B cell (primary cell): ENCODE results near the gene POLR3K. TPM values are rescaled to one million over a fixed set of nuclear protein-coding genes. Genes with fewer than 3 reads are reported as not detected.

Experiments used
- ATAC-seq: fragments of 200-7000 bp; cut with Tn5 transposase; one replicate; pipeline ENCODE4 v1.10.0; 2021; ENCODE audit warnings: low read depth, mild to moderate bottlenecking, moderate number of reproducible peaks, moderate library complexity
- CTCF ChIA-PET: fragments of 350-600 bp; sonication (Branson Sonifier 250); formaldehyde crosslinking; loops from one replicate; lab custom pipeline; 2021; ENCODE audit warnings: antibody characterized with exemption, inconsistent platforms; lab: Charles Lee
- POLR2A ChIA-PET: fragments of 350-600 bp; sonication (Branson Sonifier 250); formaldehyde crosslinking; loops from one replicate; lab custom pipeline; 2021; ENCODE audit warnings: antibody characterized with exemption; lab: Charles Lee
- DNase-seq: peaks from one replicate; pipeline ENCODE4 v3.0.0; 2013
- H2AFZ ChIP-seq: 2 replicates; pipeline ENCODE4 v1.6.1; 2012; ENCODE audit warnings: mild to moderate bottlenecking, low read depth, low read length; ENCODE audit not compliant: insufficient read depth, poor library complexity, severe bottlenecking
- H3K27ac ChIP-seq, 2 donors: 1 replicate in 1 of 2; 2 replicates in 1 of 2; pipeline ENCODE4 v1.5.1; 2012 to 2013; ENCODE audit warnings: low read length in 2 of 2, mild to moderate bottlenecking in 2 of 2, moderate library complexity in 1 of 2
- H3K27me3 ChIP-seq, 4 experiments: fragments of 200-600 bp in 1 of 4; sonication (generic) in 1 of 4; replicated peaks in 1 of 4; 1 replicate in 2 of 4; 2 replicates in 2 of 4; pipeline versions ENCODE4 v1.6.1 to v1.7.0; 2013 to 2016; ENCODE audit warnings: low read length in 3 of 4, mild to moderate bottlenecking in 2 of 4, mixed read lengths in 1 of 4, moderate library complexity in 1 of 4; ENCODE audit not compliant: insufficient read depth in 4 of 4, control insufficient read depth in 3 of 4; ENCODE audit errors: control extremely low read depth in 1 of 4
- H3K36me3 ChIP-seq, 2 experiments: replicated peaks in 1 of 2; 1 replicate in 1 of 2; 2 replicates in 1 of 2; pipeline versions ENCODE4 v1.6.1 to v1.7.1; 2013; ENCODE audit warnings: low read length in 1 of 2; ENCODE audit not compliant: insufficient read depth in 2 of 2, control insufficient read depth in 1 of 2; ENCODE audit errors: control extremely low read depth in 1 of 2, extremely low read depth in 1 of 2
- H3K4me1 ChIP-seq, 2 donors: fragments of 200-600 bp in 1 of 2; sonication (generic) in 1 of 2; 1 replicate in 1 of 2; 2 replicates in 1 of 2; pipeline versions ENCODE4 v1.5.1 to v1.6.1; 2013 to 2017; ENCODE audit warnings: low read length in 2 of 2; ENCODE audit not compliant: control insufficient read depth in 2 of 2, insufficient read depth in 2 of 2
- H3K4me2 ChIP-seq: replicated peaks from 2 replicates; pipeline ENCODE3; 2012; ENCODE audit warnings: mild to moderate bottlenecking, low read depth, low read length; ENCODE audit not compliant: poor library complexity, severe bottlenecking
- H3K4me3 ChIP-seq, 5 experiments: fragments of 200-600 bp in 1 of 5; sonication (generic) in 1 of 5; 1 replicate in 3 of 5; 2 replicates in 2 of 5; pipeline versions ENCODE4 v1.5.1 to v1.7.0; 2011 to 2016; ENCODE audit warnings: low read length in 4 of 5, mild to moderate bottlenecking in 4 of 5, low read depth in 2 of 5, control low read depth in 1 of 5, moderate library complexity in 1 of 5; ENCODE audit not compliant: insufficient read depth in 1 of 5; ENCODE audit errors: control extremely low read depth in 1 of 5, extremely low read depth in 1 of 5
- H3K79me2 ChIP-seq: fragments of 200-600 bp; sonication (generic); one replicate; pipeline ENCODE4 v1.6.0; 2016; ENCODE audit warnings: low read length; ENCODE audit not compliant: control insufficient read depth, insufficient read depth
- H3K9ac ChIP-seq: fragments of 200-600 bp; sonication (generic); 2 replicates; pipeline ENCODE4 v1.6.1; 2017; ENCODE audit warnings: mild to moderate bottlenecking, low read length, moderate library complexity
- H3K9me3 ChIP-seq, 3 donors: one replicate each; pipeline versions ENCODE4 v1.6.1 to v1.7.1; 2013; ENCODE audit warnings: low read length in 2 of 3; ENCODE audit not compliant: control insufficient read depth in 2 of 3, insufficient read depth in 1 of 3; ENCODE audit errors: control extremely low read depth in 1 of 3
- H4K20me1 ChIP-seq: 2 replicates; pipeline ENCODE4 v1.6.0; 2012; ENCODE audit warnings: mild to moderate bottlenecking, low read length; ENCODE audit not compliant: insufficient read depth, control insufficient read depth, poor library complexity, severe bottlenecking
- H3K27ac Mint-ChIP-seq: one replicate; pipeline ENCODE4 v1.8.0; 2021; ENCODE audit warnings: mixed read lengths
- H3K27me3 Mint-ChIP-seq: one replicate; pipeline ENCODE4 v1.8.0; 2021; ENCODE audit warnings: mixed read lengths
- H3K4me1 Mint-ChIP-seq: one replicate; pipeline ENCODE4 v1.8.0; 2021; ENCODE audit warnings: mixed read lengths
- H3K4me3 Mint-ChIP-seq: one replicate; pipeline ENCODE4 v1.8.0; 2021; ENCODE audit warnings: mixed read lengths
- H3K9me3 Mint-ChIP-seq: one replicate; pipeline ENCODE4 v1.8.0; 2022; ENCODE audit warnings: mixed read lengths; ENCODE audit not compliant: insufficient read depth
- CTCF ChIP-seq: fragments of 200-600 bp; IDR thresholded peaks from one replicate; pipeline ENCODE4 v1.8.0; 2022; ENCODE audit warnings: antibody characterized with exemption, mild to moderate bottlenecking
- EZH2 ChIP-seq: IDR thresholded peaks from 2 replicates; pipeline ENCODE4 v1.6.1; 2012; ENCODE audit warnings: borderline replicate concordance, low read depth, mild to moderate bottlenecking, moderate library complexity, low read length; ENCODE audit not compliant: insufficient read depth, poor library complexity, severe bottlenecking
- whole genome bisulfite sequencing: methylation state at CpG from one replicate; pipeline ENCODE4 v1.1.5; 2013; ENCODE audit warnings: missing lambda C conversion rate; ENCODE audit not compliant: insufficient coverage; 5-methylcytosine and 5-hydroxymethylcytosine counted together
- intact Hi-C: fragments of 100-400 bp; cut with micrococcal nuclease; formaldehyde crosslinking; loops from one replicate; pipeline ENCODE4 v1.10.0; 2022
- polyA plus RNA-seq: library from polyadenylated mRNA; depleted of rRNA; stranded (reverse); fragments of >200 nt; gene quantifications from 2 replicates; pipeline ENCODE4 v1.2.3, GENCODE V29; 2012
- total RNA-seq, 2 donors: library from RNA; stranded (reverse); fragments of 120-200 nt in 1 of 2; gene quantifications; 1 replicate in 1 of 2; 2 replicates in 1 of 2; pipeline versions ENCODE4 v1.2.3 to v1.2.4, GENCODE V29; 2013 to 2022

The POLR3K gene
- total and polyA plus RNA-seq, 2 donors (not counting 1 experiment from before 2014, with no cell fraction given), result 26.3 to 34.9 TPM

- H3K27ac ChIP-seq, result no peak overlapping the region
- H3K4me1 ChIP-seq, result peaks cover 12 to 17% of the 10 kb centered on the region in 2 donors
- Mint-ChIP-seq H3K9me3 (no peaks in the 10 kb centered on the region), H3K27me3 (peaks cover 20% of the 10 kb centered on the region), H3K27ac (no peak overlapping the region), H3K4me3 (no peak overlapping the region), H3K4me1 (peaks cover 12% of the 10 kb centered on the region)
- no peaks in the 10 kb centered on the region for H3K79me2 ChIP-seq
- no peak for ATAC-seq
- DNase-seq, result no peak
- H3K4me2 ChIP-seq, result no peak overlapping the region
- no peaks in the 10 kb centered on the region for H4K20me1 ChIP-seq
- intact Hi-C loops, result no loop called here
- TF ChIP-seq EZH2 (no peak), CTCF (no peak)
- H3K4me3 ChIP-seq, result no peak overlapping the region
- CTCF ChIA-PET, result interaction anchor here (1.7 to 14.6 kb wide), 2 partner anchors 28 to 38 kb away, joined by 6 to 401 read pairs; no protein-coding TSS in a partner anchor
- 87% methylated on average over 7 of the region's 8 CpGs for WGBS
- no peaks in the 10 kb centered on the region for H3K9me3 ChIP-seq
- H3K9ac ChIP-seq, result no peak overlapping the region
- no peak overlapping the region for H2AFZ ChIP-seq
- no peaks in the 10 kb centered on the region for H3K36me3 ChIP-seq
- H3K27me3 ChIP-seq, result peaks cover 0 to 45% (median 21%) of the 10 kb centered on the region in 4 experiments
- POLR2A ChIA-PET, result interaction anchor here (0.6 kb wide), 1 partner anchor 41 kb away, joined by 4 read pairs; no protein-coding TSS in a partner anchor
These were observed 15.8 kb upstream of the POLR3K start for GRCh38 chr16:69181-69580.

DNA sequence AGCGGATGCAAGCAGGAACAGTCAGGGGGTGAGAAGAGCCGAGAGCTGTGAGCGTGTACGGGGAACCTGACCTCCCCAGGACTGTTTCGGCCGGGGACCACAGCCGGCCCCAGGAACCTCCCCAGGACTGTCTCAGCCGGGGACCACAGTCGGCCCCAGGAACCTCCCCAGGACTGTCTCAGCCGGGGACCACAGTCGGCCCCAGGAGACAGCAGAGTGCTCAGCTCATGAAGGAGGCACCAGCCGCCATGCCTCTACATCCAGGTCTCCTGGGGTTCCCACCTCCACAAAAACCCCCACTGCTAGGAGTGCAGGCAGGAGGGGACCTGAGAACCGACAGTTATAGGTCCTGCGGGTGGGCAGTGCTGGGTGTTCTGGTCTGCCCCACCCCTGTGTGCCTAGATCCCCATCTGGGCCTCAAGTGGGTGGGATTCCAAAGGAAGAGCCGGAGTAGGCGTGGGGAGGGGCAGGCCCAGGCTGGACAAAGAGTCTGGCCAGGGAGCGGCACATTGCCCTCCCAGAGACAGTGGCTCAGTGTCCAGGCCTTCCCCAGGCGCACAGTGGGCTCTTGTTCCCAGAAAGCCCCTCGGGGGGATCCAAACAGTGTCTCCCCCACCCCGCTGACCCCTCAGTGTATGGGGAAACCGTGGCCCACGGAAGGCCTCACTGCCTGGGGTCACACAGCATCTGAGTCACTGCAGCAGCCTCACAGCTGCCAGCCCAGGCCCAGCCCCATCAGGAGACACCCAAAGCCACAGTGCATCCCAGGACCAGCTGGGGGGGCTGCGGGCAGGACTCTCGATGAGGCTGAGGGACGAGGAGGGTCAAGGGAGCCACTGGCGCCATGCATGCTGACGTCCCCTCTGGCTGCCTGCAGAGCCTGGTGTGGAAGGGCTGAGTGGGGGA, 14.7 kb upstream of the POLR3K start:
- ChIA-PET POLR2A (no interaction called here), CTCF (interaction anchor here (1.7 to 14.6 kb wide), 2 partner anchors 29 to 39 kb away, joined by 6 to 401 read pairs; no protein-coding TSS in a partner anchor)
- Histone ChIP-seq H3K4me1 (peaks cover 12 to 17% of the 10 kb centered on the region in 2 donors), H3K79me2 (no peaks in the 10 kb centered on the region), H3K27ac (no peak overlapping the region), H3K36me3 (no peaks in the 10 kb centered on the region), H3K9me3 (no peaks in the 10 kb centered on the region), H3K27me3 (peaks cover 0 to 35% (median 14%) of the 10 kb centered on the region in 4 experiments), H3K4me2 (no peak overlapping the region), H3K9ac (no peak overlapping the region), H4K20me1 (no peaks in the 10 kb centered on the region), H3K4me3 (no peak overlapping the region), H2AFZ (no peak overlapping the region)
- Mint-ChIP-seq H3K4me1 (peaks cover 11% of the 10 kb centered on the region), H3K4me3 (no peak overlapping the region), H3K27ac (no peak overlapping the region), H3K9me3 (no peaks in the 10 kb centered on the region), H3K27me3 (peaks cover 12% of the 10 kb centered on the region)
- intact Hi-C loops, result no loop called here
- ATAC-seq (no peak), DNase-seq (no peak)
- 91% methylated on average over 27 of the region's 27 CpGs for whole genome bisulfite sequencing
- TF ChIP-seq CTCF, result no peak
- no peak for TF ChIP-seq EZH2
